T-helper 17 cell (primary cell): ENCODE results near the gene HOXC5. TPM values are rescaled to one million over a fixed set of nuclear protein-coding genes. Genes with fewer than 3 reads are reported as not detected.

Experiments used
- ATAC-seq: fragments of 150-1000 bp; cut with Tn5 transposase; 2 replicates; pipeline ENCODE4 v1.10.0; 2021; ENCODE audit warnings: mild to moderate bottlenecking, moderate library complexity
- DNase-seq, 3 donors: peaks; one replicate each; pipeline versions ENCODE4 v3.0.0 to v3.0.0-alpha.2; 2020 to 2021
- H3K9me3 ChIP-seq: one replicate; pipeline ENCODE4 v1.7.0; 2013; ENCODE audit warnings: low read length, mild to moderate bottlenecking; ENCODE audit not compliant: control insufficient read depth, poor library complexity, severe bottlenecking
- H3K27ac Mint-ChIP-seq: one replicate; pipeline ENCODE4 v1.8.0; 2022; ENCODE audit warnings: mild to moderate bottlenecking, moderate library complexity, mixed read lengths
- H3K27me3 Mint-ChIP-seq: one replicate; pipeline ENCODE4 v1.8.0; 2022; ENCODE audit warnings: mixed read lengths
- H3K36me3 Mint-ChIP-seq: one replicate; pipeline ENCODE4 v1.8.0; 2022; ENCODE audit warnings: low read depth, mixed read lengths
- H3K4me1 Mint-ChIP-seq: one replicate; pipeline ENCODE4 v1.8.0; 2022; ENCODE audit warnings: mild to moderate bottlenecking, mixed read lengths
- H3K4me3 Mint-ChIP-seq: one replicate; pipeline ENCODE4 v1.8.0; 2022; ENCODE audit warnings: mild to moderate bottlenecking, moderate library complexity, mixed read lengths
- total RNA-seq, 4 donors: library from RNA in 2 of 4; stranded (reverse) in 2 of 4; gene quantifications; one replicate each; pipeline ENCODE4 v1.2.3 and lab custom pipeline; 2022 to 2026

HOXC5 gene
- total RNA-seq, 2 donors from 2014 or later = not detected

DNA sequence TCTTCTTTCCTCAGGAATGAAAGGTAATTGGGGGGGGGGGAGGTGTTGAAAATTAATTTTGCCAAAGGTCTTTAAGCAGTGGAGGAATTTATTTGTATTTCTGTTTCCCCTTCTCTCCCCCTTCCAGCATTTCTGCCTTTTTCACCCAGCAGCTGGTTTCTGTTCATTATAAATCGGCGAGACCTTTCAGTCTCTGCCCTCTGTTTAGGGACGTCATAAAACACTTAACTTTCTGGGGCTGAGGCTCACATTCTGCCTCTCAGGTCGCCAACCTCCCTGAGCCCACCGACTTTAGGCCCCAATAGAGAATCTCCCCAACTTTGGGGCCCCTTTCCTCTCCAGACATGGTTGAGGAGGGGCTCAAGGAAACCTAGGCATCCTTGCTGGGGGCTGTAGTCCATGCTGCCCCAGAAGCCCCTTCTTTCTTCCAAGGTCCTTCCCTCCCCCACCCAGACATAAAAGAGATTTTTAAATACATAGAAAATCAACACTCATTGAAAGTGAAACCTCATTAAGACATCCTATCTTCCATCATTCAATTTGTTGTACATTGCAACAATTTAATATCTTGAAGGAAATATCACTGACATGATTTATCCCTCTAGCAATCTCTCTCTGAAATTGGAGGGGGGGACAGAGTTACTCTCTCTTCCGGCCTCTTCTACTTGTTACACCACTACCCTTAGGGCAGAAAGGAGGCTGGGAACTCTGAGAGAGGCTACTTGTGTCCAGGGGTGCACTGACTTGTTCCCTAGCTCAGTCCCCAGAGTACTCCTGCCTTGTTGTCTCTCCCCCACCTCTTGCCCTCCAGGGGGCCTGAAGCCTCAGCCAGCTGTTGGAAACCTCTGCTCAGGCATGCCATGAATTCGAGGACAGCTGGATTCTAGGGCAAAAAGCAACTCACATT, 7.1 kb upstream of the HOXC5 start:
- ATAC-seq = no peak
- H3K27ac Mint-ChIP-seq = no peak overlapping the region
- H3K27me3 Mint-ChIP-seq = peaks cover 92% of the 10 kb centered on the region
- H3K36me3 Mint-ChIP-seq = peaks cover 8% of the 10 kb centered on the region
- H3K4me1 Mint-ChIP-seq = peaks cover 9% of the 10 kb centered on the region
- DNase-seq = no peak
- H3K4me3 Mint-ChIP-seq = no peak overlapping the region
- H3K9me3 ChIP-seq = no peaks in the 10 kb centered on the region

DNA sequence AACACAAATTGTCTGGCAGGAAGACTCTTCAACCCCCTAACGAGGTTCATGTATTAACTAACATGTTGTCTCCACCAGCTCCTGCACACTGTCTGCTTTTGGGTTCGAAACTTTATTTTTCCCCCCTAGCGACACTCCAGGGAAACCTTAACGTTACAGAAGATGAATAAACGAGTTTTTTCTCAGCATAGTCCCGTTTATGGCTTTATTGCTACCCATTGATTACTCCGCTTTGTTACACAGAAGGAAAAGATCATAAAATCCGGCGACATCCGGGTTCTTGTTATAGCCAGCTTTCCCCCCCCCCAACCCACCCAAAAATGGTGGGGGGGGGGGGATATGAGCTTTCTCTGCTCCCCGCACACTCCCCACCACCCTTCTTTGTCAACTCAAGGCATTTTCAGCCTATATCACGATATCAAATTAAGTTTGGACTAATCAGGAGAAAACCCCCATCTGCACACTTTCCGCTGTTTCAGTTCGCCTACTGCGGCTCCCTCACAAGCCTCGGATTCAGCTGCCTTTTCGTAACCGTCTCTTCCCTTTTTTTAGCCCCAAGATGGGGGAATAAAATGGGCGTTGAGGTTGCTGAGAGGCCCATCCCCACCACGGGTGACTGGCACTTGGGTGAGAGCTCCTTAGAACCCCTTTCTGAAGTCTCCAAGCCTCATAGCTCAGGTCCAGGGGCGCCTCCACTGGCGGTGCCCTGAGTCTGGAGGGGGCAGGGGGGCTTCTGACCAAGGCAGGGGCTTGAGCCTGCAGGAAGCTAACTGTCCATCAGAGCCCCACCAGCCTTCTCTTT, 6.0 kb upstream of the HOXC5 start:
- no peaks in the 10 kb centered on the region for H3K9me3 ChIP-seq
- Mint-ChIP-seq H3K27ac (no peak overlapping the region), H3K4me1 (peaks cover 11% of the 10 kb centered on the region), H3K27me3 (peaks cover 92% of the 10 kb centered on the region), H3K36me3 (peaks cover 4% of the 10 kb centered on the region), H3K4me3 (no peak overlapping the region)
- no peak for DNase-seq
- no peak for ATAC-seq

DNA sequence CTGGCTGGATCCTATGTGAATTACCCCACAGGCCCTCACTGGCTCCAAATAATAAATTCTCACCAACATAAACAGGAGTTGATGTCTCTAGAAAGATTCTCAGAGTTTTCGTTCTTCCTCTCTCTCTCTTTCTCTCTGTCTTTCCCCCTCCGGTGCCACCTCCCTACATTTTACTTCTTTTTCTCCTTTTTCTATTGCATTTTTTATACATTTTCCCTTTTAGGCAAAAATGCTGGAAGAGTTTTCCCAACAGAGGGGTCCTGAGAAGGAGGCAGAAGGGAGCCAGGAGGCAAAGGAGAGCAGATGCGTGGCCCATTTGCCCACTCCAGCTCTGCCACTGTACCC, 5.4 kb upstream of the HOXC5 start:
- no peak for DNase-seq
- H3K4me3 Mint-ChIP-seq = no peak overlapping the region

DNA sequence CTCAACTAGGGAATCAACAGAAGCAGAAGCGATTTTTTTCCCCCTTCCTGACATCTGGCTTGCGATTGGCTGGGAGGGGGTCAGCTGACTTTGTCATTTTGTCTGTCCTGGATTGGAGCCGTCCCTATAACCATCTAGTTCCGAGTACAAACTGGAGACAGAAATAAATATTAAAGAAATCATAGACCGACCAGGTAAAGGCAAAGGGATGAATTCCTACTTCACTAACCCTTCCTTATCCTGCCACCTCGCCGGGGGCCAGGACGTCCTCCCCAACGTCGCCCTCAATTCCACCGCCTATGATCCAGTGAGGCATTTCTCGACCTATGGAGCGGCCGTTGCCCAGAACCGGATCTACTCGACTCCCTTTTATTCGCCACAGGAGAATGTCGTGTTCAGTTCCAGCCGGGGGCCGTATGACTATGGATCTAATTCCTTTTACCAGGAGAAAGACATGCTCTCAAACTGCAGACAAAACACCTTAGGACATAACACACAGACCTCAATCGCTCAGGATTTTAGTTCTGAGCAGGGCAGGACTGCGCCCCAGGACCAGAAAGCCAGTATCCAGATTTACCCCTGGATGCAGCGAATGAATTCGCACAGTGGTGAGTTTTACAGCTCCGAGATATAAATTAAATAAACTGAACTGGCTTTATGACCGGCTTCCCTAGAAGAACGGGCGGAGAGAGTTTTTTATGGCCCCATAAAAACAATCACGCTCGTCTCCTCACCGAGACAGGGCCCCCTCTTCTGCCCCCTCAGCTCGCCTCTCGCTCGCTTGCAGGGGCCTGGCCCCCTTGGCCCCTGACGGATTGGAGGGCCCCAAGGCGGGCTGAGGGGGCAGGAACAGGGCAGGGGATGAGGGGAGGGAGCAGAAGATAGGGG, 4.3 kb upstream of the HOXC5 start, which contains the start of gene HOXC6:
Gene HOXC6 (plus strand): TSS at position 127 of the 888 bp plus-strand sequence. CDS start 82 bp downstream, at position 209.
- Mint-ChIP-seq H3K27ac (peak within 1 kb of the TSS; percentile 19), H3K4me3 (no peak within 1 kb of the TSS)
- no peak for DNase-seq

More for the DNA sequence above, 5.4 kb upstream of the HOXC5 start:
- H3K9me3 ChIP-seq = peaks cover 6% of the 10 kb centered on the region
- peaks cover 11% of the 10 kb centered on the region for H3K4me1 Mint-ChIP-seq
- peaks cover 4% of the 10 kb centered on the region for H3K36me3 Mint-ChIP-seq
- H3K27me3 Mint-ChIP-seq = peaks cover 92% of the 10 kb centered on the region
- ATAC-seq = no peak
- H3K27ac Mint-ChIP-seq = no peak overlapping the region

DNA sequence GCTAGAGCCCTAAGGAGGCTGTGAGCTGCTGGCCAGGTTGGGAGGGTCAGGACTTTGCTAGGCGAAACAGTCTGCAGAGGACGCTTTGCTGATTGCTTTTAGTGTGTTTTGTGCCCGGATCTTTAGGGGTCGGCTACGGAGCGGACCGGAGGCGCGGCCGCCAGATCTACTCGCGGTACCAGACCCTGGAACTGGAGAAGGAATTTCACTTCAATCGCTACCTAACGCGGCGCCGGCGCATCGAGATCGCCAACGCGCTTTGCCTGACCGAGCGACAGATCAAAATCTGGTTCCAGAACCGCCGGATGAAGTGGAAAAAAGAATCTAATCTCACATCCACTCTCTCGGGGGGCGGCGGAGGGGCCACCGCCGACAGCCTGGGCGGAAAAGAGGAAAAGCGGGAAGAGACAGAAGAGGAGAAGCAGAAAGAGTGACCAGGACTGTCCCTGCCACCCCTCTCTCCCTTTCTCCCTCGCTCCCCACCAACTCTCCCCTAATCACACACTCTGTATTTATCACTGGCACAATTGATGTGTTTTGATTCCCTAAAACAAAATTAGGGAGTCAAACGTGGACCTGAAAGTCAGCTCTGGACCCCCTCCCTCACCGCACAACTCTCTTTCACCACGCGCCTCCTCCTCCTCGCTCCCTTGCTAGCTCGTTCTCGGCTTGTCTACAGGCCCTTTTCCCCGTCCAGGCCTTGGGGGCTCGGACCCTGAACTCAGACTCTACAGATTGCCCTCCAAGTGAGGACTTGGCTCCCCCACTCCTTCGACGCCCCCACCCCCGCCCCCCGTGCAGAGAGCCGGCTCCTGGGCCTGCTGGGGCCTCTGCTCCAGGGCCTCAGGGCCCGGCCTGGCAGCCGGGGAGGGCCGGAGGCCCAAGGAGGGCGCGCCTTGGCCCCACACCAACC, 3.1 kb upstream of the HOXC5 start:
- no peak overlapping the region for H3K27ac Mint-ChIP-seq
- ATAC-seq (no peak), DNase-seq (no peak)
- peaks cover 6% of the 10 kb centered on the region for H3K36me3 Mint-ChIP-seq
- H3K4me3 Mint-ChIP-seq = no peak overlapping the region
- peaks cover 15% of the 10 kb centered on the region for H3K4me1 Mint-ChIP-seq
- H3K9me3 ChIP-seq = peaks cover 12% of the 10 kb centered on the region
- H3K27me3 Mint-ChIP-seq = peaks cover 87% of the 10 kb centered on the region

More for the DNA sequence above, 4.3 kb upstream of the HOXC5 start, which contains the start of gene HOXC6:
- H3K9me3 ChIP-seq = peaks cover 12% of the 10 kb centered on the region
- no peak for ATAC-seq
- peaks cover 12% of the 10 kb centered on the region for H3K4me1 Mint-ChIP-seq
- H3K36me3 Mint-ChIP-seq = peaks cover 5% of the 10 kb centered on the region
- peaks cover 92% of the 10 kb centered on the region for H3K27me3 Mint-ChIP-seq

DNA sequence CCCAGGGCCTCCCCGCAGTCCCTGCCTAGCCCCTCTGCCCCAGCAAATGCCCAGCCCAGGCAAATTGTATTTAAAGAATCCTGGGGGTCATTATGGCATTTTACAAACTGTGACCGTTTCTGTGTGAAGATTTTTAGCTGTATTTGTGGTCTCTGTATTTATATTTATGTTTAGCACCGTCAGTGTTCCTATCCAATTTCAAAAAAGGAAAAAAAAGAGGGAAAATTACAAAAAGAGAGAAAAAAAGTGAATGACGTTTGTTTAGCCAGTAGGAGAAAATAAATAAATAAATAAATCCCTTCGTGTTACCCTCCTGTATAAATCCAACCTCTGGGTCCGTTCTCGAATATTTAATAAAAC, 2.4 kb upstream of the HOXC5 start:
- H3K9me3 ChIP-seq = peaks cover 12% of the 10 kb centered on the region
- ATAC-seq = no peak
- H3K36me3 Mint-ChIP-seq = peaks cover 6% of the 10 kb centered on the region
- peaks cover 18% of the 10 kb centered on the region for H3K4me1 Mint-ChIP-seq
- DNase-seq = no peak
- peak overlapping the region; percentile 60 for H3K27ac Mint-ChIP-seq
- H3K27me3 Mint-ChIP-seq = peaks cover 90% of the 10 kb centered on the region
- H3K4me3 Mint-ChIP-seq = no peak overlapping the region

DNA sequence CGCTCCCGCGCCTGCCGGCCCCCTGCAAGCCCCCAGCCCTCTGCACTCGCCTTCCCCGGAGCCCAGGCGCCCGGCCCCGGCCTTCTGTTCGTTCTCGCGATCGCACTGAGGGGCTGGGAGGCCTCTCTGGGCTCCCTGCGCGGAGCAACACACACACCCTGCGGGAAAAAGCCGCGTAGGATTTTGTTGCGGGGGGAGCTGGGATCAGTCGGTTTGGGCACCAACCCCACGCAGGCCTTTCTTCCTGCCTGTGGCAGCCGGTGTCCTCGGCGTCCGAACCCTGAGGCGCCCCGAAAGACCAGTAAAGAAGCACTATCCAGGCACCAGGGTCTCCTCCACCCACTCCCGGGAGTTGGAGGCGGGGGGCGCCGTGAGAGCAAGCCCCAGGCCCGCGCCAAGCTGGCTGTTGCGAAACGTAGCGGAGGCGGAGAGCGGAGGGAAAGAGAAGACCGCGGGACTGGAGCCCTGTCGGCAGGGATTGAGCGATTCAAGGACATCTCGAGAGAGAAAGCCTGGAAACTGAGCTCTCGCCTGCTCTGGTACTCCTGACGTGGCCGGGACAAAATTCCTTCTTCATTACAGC, 1.9 kb upstream of the HOXC5 start:
- Mint-ChIP-seq H3K27ac (peak overlapping the region; percentile 60), H3K4me3 (no peak overlapping the region), H3K4me1 (peaks cover 18% of the 10 kb centered on the region), H3K36me3 (peaks cover 9% of the 10 kb centered on the region), H3K27me3 (peaks cover 90% of the 10 kb centered on the region)
- H3K9me3 ChIP-seq = peaks cover 12% of the 10 kb centered on the region
- DNase-seq (no peak), ATAC-seq (no peak)

DNA sequence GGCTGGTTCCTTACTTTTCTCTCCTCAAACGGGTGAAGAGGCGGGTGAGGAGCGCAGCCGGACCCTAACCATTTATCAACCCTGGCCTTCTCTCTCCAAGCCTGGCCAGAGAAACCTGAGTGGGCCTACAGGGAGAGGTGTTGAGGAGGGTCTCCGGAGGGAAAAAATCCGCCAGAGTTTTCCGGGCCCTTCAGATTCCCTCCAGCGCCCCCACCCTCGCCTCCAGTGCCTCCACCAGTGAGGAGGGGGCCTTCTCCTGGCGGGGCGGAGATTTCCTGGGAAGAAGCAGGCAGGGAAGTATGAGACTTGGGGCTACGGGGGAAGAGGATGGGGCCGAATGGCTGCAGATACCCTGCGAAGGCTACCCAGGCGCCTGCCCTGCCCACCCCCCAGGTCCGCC, 1.4 kb upstream of the HOXC5 start:
- DNase-seq = no peak
- peaks cover 12% of the 10 kb centered on the region for H3K9me3 ChIP-seq
- no peak for ATAC-seq
- Mint-ChIP-seq H3K27me3 (peaks cover 90% of the 10 kb centered on the region), H3K27ac (no peak overlapping the region), H3K4me3 (no peak overlapping the region), H3K36me3 (peaks cover 9% of the 10 kb centered on the region), H3K4me1 (peaks cover 18% of the 10 kb centered on the region)

DNA sequence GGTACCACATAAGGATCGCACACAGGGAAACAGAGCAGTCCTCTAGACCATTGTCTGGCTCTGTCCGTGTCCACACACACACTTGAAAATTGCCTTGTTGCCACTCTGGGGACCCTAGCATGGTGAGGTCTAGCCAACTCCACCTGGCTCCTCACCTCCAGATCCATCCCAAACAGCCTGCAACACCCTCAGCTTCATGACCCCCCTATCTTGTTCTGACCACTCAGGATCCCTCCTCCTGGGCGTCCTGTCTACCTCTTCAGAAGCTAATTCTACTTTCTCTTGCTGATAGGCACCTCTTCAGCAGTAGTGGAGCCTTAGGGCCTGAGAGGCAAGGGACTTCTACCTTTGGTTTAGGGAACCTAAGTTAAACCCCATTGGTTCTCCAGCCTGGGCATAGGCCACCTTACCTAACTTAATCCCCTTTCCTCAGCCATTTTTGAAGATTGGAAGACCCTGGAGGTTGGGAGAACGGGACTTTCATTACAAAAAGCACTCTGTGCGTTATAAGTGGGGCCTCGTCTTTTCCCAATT, 697 bp upstream of the HOXC5 start:
- Mint-ChIP-seq H3K4me1 (peaks cover 15% of the 10 kb centered on the region), H3K27ac (peak overlapping the region; percentile 51), H3K4me3 (peak overlapping the region; percentile 28), H3K27me3 (peaks cover 90% of the 10 kb centered on the region), H3K36me3 (peaks cover 9% of the 10 kb centered on the region)
- peaks cover 12% of the 10 kb centered on the region for H3K9me3 ChIP-seq
- ATAC-seq = no peak
- DNase-seq = no peak

DNA sequence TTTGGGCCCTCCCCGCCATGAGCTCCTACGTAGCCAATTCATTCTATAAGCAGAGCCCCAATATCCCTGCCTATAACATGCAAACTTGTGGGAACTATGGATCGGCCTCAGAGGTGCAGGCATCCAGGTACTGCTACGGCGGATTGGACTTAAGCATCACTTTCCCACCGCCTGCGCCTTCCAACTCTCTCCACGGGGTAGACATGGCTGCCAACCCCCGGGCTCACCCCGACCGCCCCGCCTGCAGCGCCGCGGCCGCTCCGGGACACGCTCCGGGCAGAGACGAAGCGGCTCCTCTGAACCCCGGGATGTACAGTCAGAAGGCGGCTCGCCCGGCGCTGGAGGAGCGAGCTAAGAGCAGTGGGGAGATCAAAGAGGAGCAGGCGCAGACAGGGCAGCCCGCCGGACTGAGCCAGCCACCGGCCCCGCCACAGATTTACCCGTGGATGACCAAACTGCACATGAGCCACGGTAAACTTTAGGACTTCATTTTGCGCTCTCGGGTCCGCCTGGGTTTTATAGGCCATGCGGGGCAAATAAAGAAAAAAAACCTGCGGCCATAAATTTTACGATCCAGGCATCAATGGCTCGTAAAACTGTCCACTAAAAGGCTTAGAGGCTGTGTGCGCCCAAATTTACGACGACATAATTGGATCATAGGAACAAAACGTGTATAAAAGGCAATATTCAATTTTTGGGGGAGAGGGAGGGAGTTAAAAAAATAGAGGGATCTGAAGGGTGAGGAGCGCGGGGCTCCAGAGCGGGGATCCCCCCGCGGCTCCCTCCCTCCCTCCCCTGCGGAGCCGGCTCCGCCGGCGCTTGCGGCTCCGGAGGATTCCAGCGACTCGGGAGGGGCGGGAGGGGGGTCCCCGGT, 493 bp downstream of the HOXC5 start:
- peaks cover 12% of the 10 kb centered on the region for H3K9me3 ChIP-seq
- Mint-ChIP-seq H3K36me3 (peaks cover 5% of the 10 kb centered on the region), H3K27me3 (peaks cover 90% of the 10 kb centered on the region), H3K4me1 (peaks cover 15% of the 10 kb centered on the region), H3K4me3 (peak overlapping the region; percentile 79), H3K27ac (peak overlapping the region; percentile 63)
- ATAC-seq (no peak), DNase-seq (no peak)
